ENCODE results near the gene GRB10. TPM values are rescaled to one million over a fixed set of nuclear protein-coding genes. Genes with fewer than 3 reads are reported as not detected.
"Not testable (repeated sequence)": the region's sequence is repeated elsewhere in the genome, so short reads cannot be mapped to it uniquely, and the experiment has no call there.

GRB10 gene
- total RNA-seq, 2 donors from 2014 or later = 0.48 to 2.5 TPM

DNA sequence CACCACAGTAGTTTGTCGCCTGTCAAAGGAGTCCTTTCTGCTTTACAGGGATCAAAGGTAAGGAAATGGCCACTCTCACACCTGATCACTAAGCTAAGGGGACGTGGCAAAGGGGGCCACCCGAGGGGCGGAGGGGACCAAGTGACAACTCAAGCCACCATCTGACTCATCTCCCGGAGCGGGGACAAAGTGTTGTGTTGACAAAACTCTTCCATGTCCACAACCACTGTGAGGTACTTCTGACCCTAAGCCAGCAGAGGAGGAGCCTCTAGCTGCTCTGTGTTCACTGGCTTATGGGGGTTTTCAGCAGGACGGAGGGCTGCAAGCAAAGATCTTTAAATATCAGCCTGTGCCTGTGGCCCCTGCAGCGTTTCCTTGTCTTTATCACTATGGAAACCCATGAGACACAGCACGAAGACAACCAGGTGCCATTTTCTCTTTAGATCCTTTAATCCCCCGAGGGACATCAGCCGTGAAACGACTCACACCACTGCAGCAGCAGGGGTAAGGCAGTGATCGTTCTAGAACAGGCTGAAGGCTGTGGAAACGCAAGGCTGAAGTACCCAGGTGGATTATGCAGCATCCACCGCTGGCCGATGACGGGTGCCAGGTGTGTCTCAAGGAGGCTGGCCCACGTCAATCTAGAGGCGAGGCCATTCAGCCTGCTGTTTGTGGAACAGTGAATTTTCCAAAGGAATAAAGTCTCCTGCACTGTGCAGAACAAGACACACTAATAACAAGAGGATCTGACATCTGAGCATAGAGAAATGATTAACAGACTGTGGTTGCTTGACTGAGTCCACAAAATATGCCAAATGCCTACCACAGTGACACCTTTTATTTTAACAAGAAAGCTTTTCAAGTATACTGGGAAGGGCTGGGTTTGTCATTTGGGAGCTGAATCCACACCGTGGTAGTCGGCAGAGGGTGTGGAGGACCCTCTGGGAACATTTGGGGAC, 190.9 kb downstream of the GRB10 start:
- Mint-ChIP-seq H3K9me3 (no peaks in the 10 kb centered on the region), H3K4me1 (ENCODE audit: low read depth in 2 of 2) (peaks cover 0 to 14% of the 10 kb centered on the region in 2 donors), H3K36me3 (no peaks in the 10 kb centered on the region), H3K27me3 (peaks cover 16 to 25% of the 10 kb centered on the region in 2 donors), H3K4me3 (no peak overlapping the region), H3K27ac (no peak overlapping the region)
- ATAC-seq (no peak), DNase-seq (ENCODE audit: low spot score) (no peak)

DNA sequence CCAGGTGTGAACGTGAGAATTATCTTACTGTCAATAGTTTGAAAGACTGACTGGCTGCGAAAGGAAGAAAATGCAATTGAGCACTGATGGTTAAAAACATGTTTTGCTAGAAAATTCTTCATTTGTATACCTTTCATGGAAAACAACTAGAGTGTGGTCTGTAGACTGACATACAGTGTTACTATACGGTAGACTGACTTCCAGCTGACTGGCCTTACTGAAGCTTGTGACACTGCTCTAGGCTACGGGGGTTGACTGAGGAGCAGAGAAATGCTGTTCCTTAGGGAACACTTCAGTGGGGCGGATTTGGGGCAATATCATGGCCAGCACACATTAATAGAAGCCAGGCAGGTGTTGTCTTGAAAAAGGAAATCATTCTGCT, 191.6 kb downstream of the GRB10 start:
- Mint-ChIP-seq H3K27ac (no peak overlapping the region), H3K36me3 (no peaks in the 10 kb centered on the region), H3K4me1 (ENCODE audit: low read depth in 2 of 2) (peaks cover 0 to 14% of the 10 kb centered on the region in 2 donors), H3K4me3 (no peak overlapping the region), H3K27me3 (peaks cover 16 to 25% of the 10 kb centered on the region in 2 donors), H3K9me3 (no peaks in the 10 kb centered on the region)
- DNase-seq (ENCODE audit: low spot score) = no peak
- no peak for ATAC-seq

DNA sequence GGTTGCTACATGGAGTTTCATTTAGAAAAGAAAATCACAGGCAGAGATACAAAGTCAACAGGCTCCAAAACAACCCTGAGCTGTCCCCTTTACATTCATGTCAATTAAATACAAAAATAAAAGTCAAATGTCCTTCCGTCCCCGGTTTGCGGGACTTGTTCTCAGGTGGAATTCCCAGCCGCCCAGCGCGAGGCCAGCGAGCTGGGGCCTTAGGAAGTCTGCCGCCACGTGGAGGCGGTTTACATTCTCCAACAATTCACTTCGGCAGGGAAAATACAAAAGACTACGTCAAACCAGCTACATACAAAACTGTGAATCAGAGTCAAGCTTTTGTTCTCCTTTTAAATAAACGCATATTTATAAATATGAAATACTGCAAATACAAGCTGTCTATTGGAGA, 192.2 kb downstream of the GRB10 start:
- H3K9me3 Mint-ChIP-seq = no peaks in the 10 kb centered on the region
- no peak for ATAC-seq

DNA sequence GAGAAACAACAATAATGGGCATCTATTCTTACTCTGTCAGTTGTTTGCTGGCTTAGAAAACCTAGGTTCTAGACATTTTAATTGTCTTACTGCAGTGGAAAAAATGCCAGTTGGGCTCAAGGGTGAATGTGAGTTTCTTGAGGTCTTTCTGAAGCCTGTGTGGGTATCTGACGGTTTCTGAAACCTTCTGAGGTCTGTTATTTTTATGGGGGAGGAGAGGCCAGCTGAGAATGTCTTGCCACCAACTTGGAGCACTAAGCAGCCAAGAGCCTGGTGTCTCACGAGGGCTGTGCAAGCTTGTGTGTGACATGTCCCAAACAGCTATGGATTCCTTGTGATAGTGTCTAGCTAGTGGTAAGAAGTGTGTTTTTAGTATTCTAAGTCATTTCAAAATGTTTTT, 193.3 kb downstream of the GRB10 start:
- Mint-ChIP-seq H3K4me1 (ENCODE audit: low read depth in 2 of 2) (peaks cover 0 to under 1% of the 10 kb centered on the region in 2 donors), H3K9me3 (no peaks in the 10 kb centered on the region), H3K4me3 (no peak overlapping the region), H3K27ac (no peak overlapping the region), H3K36me3 (no peaks in the 10 kb centered on the region), H3K27me3 (peaks cover 16 to 21% of the 10 kb centered on the region in 2 donors)
- no peak for DNase-seq (ENCODE audit: low spot score)
- ATAC-seq = no peak

More for the DNA sequence above, 192.2 kb downstream of the GRB10 start:
- Mint-ChIP-seq H3K4me3 (no peak overlapping the region), H3K27me3 (peaks cover 16 to 25% of the 10 kb centered on the region in 2 donors), H3K4me1 (ENCODE audit: low read depth in 2 of 2) (peaks cover 0 to 12% of the 10 kb centered on the region in 2 donors), H3K36me3 (no peaks in the 10 kb centered on the region), H3K27ac (no peak overlapping the region)
- DNase-seq (ENCODE audit: low spot score) = no peak

DNA sequence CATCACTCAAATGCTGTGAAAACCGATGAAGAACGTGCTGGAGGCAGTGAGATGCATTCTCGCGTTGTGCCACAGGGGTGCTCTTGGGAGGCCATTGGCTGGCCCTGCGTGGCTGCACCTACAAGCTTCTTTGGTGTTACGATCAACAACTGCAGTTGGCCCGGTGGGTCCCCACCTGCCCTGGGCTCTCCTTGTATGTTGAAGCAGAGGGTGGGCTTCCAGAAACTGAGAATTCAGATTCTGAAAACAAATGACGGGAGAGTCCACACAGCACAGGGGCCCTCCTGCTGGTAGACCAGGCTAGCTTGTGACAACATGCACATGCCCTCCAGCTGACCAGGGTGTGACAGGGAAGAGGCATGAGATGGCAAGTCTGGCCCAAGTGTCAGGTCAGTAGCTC, 193.8 kb downstream of the GRB10 start:
- Mint-ChIP-seq H3K4me3 (no peak overlapping the region), H3K4me1 (ENCODE audit: low read depth in 2 of 2) (no peaks in the 10 kb centered on the region), H3K36me3 (peaks cover under 1% of the 10 kb centered on the region), H3K9me3 (no peaks in the 10 kb centered on the region), H3K27ac (no peak overlapping the region), H3K27me3 (peaks cover 16 to 21% of the 10 kb centered on the region in 2 donors)
- ATAC-seq (peak in 1 of 2 donors; percentile 20), DNase-seq (ENCODE audit: low spot score) (no peak)

DNA sequence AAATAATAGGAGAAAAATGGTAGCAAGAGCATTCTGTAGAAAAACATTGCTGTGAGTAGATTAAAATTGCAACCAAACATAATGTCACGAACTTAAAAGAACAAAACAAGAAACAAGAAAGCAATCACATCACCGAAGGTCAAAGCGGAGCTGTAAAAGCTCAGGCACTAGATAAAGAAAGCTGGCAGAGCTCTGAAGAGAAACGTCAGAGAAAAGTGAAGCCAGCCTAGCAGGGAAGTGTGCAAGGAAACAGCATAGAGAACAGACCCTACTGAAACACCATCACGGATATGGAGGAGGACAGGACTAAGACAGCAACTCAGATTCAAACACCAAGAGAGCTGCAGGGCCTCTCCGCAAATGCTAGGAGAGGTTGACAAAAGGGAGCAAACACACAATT, 195.0 kb downstream of the GRB10 start:
- ATAC-seq = no peak
- DNase-seq (ENCODE audit: low spot score) = no peak
- Mint-ChIP-seq H3K27me3 (peaks cover 16 to 18% of the 10 kb centered on the region in 2 donors), H3K27ac (no peak overlapping the region), H3K4me3 (no peak overlapping the region), H3K36me3 (peaks cover 8% of the 10 kb centered on the region), H3K4me1 (ENCODE audit: low read depth in 2 of 2) (no peaks in the 10 kb centered on the region), H3K9me3 (no peaks in the 10 kb centered on the region)

DNA sequence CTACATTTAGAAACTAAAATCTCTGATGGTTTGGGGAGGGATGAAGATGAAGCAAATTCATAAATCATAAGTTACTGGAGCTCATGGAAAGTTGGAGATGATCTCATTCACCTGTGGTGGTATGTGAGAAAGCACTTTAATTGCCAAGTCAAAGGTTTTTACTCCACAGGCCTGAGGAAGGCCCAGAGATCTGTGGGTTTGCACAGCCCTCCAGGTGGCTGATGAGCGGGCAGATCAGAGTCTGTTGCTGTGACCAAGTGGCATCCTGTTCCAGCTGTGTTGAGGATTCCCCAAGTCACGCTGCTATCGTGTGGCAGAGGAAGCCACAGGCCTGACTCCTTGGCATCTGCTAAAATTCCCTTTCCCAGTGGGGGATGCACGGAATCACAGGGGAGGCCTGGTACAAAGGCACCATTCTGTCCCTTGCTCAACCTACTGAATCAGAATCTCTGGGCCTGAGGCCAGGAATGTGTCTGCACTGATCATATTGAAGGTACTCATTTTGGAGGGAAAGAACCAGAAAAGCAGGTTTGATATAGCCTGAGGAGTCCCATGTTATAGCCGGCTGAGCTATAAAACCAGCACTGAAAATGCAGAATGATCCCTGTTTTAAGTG, 197.8 kb downstream of the GRB10 start:
- Mint-ChIP-seq H3K27me3 (peaks cover 14 to 22% of the 10 kb centered on the region in 2 donors), H3K9me3 (no peaks in the 10 kb centered on the region), H3K36me3 (peaks cover 12% of the 10 kb centered on the region), H3K27ac (no peak overlapping the region), H3K4me3 (no peak overlapping the region), H3K4me1 (ENCODE audit: low read depth in 2 of 2) (no peaks in the 10 kb centered on the region)
- ATAC-seq (no peak), DNase-seq (ENCODE audit: low spot score) (no peak)

DNA sequence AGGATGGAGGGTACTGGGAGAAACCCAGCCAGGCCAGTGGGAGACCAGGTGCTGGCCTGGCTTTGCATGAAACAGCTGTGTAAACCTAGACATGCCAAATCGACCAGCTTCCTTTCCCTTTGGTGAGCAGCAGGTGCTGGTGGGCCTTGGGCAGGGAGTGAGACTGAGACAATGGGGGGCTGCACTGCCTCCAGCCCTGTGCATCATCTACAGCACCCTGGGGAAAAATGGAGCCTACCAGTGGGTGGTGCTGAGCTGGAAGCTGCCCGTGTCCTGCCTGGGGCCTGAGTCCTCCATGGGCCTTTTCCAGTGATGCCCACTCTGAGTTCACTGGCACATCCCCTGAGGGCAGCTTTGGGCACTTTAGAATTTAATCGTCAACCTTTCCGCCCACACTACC, 198.3 kb downstream of the GRB10 start:
- H3K4me3 Mint-ChIP-seq = no peak overlapping the region
- peaks cover 13 to 25% of the 10 kb centered on the region in 2 donors for H3K27me3 Mint-ChIP-seq
- peaks cover 12% of the 10 kb centered on the region for H3K36me3 Mint-ChIP-seq
- no peak overlapping the region for H3K27ac Mint-ChIP-seq
- no peaks in the 10 kb centered on the region for H3K4me1 Mint-ChIP-seq (ENCODE audit: low read depth in 2 of 2)
- ATAC-seq (no peak), DNase-seq (ENCODE audit: low spot score) (no peak)
- H3K9me3 Mint-ChIP-seq = no peaks in the 10 kb centered on the region

DNA sequence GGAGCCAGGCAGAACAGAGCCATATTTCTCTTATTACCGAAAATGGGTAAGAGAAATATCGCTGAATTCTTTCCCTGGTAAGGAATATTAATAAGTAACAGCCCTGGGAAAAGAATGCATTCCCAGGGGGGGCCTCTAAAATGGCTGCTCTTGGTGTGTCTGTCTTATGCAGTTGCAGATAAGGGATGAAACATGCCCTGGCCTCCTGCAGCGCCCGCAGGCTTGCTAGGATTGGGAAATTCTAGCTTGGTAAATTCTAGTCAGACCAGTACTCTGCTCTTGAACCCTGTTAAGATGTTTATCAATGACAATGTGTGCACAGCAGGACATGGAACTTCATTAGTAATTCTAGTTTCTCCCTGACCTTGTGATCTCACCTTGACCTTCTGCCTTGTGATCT, 199.4 kb downstream of the GRB10 start:
- H3K4me3 Mint-ChIP-seq; ATAC-seq; H3K4me1 Mint-ChIP-seq (ENCODE audit: low read depth in 2 of 2); H3K27ac Mint-ChIP-seq; DNase-seq (ENCODE audit: low spot score); H3K9me3 Mint-ChIP-seq: not testable (repeated sequence)
- peaks cover 11 to 25% of the 10 kb centered on the region in 2 donors for H3K27me3 Mint-ChIP-seq
- H3K36me3 Mint-ChIP-seq = peaks cover 12% of the 10 kb centered on the region

DNA sequence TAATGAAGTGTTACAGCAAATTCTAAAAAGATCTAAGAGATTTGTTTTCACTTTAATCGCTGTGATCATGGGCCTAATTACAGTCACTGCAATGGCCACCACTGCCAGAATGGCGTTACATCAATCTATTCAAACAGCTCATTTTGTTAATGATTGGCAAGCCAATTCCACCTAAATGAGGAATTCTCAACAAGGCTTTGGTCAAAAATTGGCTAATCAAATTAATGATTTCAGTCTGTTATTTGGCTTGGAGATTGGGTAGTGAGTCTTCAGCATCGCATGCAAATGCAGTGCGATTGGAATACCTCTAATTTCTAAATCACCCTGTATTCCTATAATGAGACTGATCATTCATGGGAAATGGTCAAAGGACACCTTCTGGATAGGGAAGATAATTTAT, 200.4 kb downstream of the GRB10 start:
- Mint-ChIP-seq H3K27me3 (peaks cover 9 to 17% of the 10 kb centered on the region in 2 donors), H3K36me3 (peaks cover 12% of the 10 kb centered on the region)
- not testable (repeated sequence) for H3K4me3 Mint-ChIP-seq; H3K27ac Mint-ChIP-seq; ATAC-seq; DNase-seq (ENCODE audit: low spot score); H3K9me3 Mint-ChIP-seq; H3K4me1 Mint-ChIP-seq (ENCODE audit: low read depth in 2 of 2)

DNA sequence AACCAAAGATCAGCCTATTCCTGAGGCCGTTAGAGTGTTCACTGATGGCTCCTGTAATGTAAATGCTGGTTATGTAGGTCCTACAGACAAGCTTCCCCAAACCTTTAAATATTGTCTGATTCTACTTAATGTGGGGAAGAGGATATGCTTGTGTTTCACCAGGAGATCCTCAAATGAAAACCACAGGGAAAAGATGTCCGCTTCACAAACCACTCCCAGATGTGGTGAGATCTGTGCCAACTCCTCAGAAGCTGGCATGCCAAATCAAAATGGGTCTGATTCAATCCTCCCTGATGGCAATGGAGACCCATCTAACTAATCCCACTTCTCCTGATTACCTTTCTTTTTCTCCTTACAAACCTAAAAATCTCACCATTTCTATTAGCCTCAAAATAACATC, 202.0 kb downstream of the GRB10 start:
- H3K27ac Mint-ChIP-seq; H3K4me1 Mint-ChIP-seq (ENCODE audit: low read depth in 2 of 2); H3K9me3 Mint-ChIP-seq; ATAC-seq; H3K4me3 Mint-ChIP-seq; DNase-seq (ENCODE audit: low spot score): not testable (repeated sequence)
- H3K27me3 Mint-ChIP-seq = peaks cover 11 to 18% of the 10 kb centered on the region in 2 donors
- H3K36me3 Mint-ChIP-seq = peaks cover 12% of the 10 kb centered on the region

DNA sequence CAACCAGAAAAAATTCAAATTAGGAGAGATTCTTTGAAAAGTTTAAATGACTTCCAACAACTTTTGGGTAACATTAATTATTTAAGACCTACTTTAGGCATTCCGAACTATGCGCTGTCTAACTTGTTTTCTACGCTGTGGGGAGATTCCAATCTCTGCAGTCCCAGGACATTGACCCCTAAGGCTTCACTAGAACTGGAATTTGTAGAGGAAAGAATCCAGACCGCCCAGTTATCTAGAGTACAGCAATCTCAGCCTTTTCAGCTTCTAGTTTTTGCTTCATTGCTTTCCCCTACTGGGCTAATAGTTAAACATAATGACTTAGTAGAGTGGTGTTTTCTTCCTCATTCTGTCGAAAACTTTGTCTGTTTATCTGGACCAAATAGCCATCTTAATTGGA, 202.6 kb downstream of the GRB10 start:
- Mint-ChIP-seq H3K36me3 (peaks cover 12% of the 10 kb centered on the region), H3K27ac (no peak overlapping the region), H3K9me3 (no peaks in the 10 kb centered on the region), H3K4me3 (no peak overlapping the region), H3K27me3 (peaks cover 16 to 24% of the 10 kb centered on the region in 2 donors), H3K4me1 (ENCODE audit: low read depth in 2 of 2) (no peaks in the 10 kb centered on the region)
- DNase-seq (ENCODE audit: low spot score) (no peak), ATAC-seq (no peak)

DNA sequence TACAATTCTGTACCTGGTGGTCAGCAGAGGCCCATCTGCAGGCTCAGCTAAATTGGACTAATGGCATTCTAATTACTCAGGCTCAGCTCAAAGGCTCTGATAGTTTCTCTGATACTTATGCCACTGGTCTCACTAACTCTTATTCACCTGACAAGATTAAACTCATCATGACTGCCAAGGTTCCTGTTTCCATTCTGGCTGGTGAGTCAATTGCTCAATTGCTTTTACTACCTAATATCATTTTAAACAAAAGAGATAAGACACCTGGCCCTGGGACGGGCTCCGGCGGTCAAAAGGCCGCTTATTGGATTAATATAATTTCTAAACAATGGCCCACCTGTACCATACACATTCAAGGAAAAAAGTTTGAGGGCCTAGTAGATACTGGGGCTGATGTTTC, 204.6 kb downstream of the GRB10 start:
- H3K9me3 Mint-ChIP-seq; H3K4me1 Mint-ChIP-seq (ENCODE audit: low read depth in 2 of 2); H3K27ac Mint-ChIP-seq; DNase-seq (ENCODE audit: low spot score); H3K36me3 Mint-ChIP-seq; ATAC-seq; H3K4me3 Mint-ChIP-seq: not testable (repeated sequence)
- H3K27me3 Mint-ChIP-seq = peaks cover 18 to 42% of the 10 kb centered on the region in 2 donors

DNA sequence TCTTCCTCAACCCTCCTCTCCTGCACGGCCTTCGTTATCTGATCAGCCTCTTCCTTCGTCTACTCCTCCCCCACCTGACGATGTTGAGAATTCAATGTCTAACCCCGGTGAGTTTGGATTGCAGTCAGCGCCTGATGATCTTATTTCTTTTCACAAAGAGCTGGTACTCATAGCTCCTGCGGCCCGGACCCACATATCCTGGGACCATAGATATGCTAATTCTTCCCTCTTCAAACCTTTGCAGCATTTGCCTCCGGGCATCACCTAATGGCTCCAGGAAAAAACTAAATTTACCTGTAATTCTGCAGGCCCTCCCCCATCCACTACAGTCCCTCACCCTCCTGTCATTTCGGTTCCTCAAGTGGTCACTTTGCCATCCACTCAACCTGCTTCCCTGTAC, 205.1 kb downstream of the GRB10 start:
- peaks cover 3% of the 10 kb centered on the region for H3K36me3 Mint-ChIP-seq
- no peaks in the 10 kb centered on the region for H3K4me1 Mint-ChIP-seq (ENCODE audit: low read depth in 2 of 2)
- H3K4me3 Mint-ChIP-seq = no peak overlapping the region
- no peaks in the 10 kb centered on the region for H3K9me3 Mint-ChIP-seq
- H3K27me3 Mint-ChIP-seq = peaks cover 18 to 42% of the 10 kb centered on the region in 2 donors
- DNase-seq (ENCODE audit: low spot score) (no peak), ATAC-seq (no peak)
- no peak overlapping the region for H3K27ac Mint-ChIP-seq

All from natural killer cell treated with Interleukin-12 subunit alpha and Interleukin-12 subunit beta and Interleukin-15 and Interleukin-18, amount 100 ng/mL, for 72 hours (primary cell).